GM23338 (cell line): ENCODE results near the gene SRGAP1. TPM values are rescaled to one million over a fixed set of nuclear protein-coding genes. Genes with fewer than 3 reads are reported as not detected.

Experiments used
- ATAC-seq: fragments of 200-7000 bp; cut with Tn5 transposase; 3 replicates; pipeline ENCODE4 v1.9.1; 2020
- DNase-seq: peaks from one replicate; pipeline ENCODE4 v3.0.0-alpha.2; 2015; ENCODE audit warnings: low spot score
- H2AFZ ChIP-seq: fragments of 200-600 bp; sonication (generic); 2 replicates; pipeline ENCODE4 v1.8.0; 2016; ENCODE audit warnings: antibody characterized with exemption, mild to moderate bottlenecking, moderate library complexity
- H3F3A ChIP-seq: fragments of 200-600 bp; sonication (generic); replicated peaks from 2 replicates; pipeline ENCODE4 v1.8.0; 2017; ENCODE audit warnings: antibody characterized with exemption, mixed run types, low read depth
- H3K27ac ChIP-seq: fragments of 200-600 bp; sonication (generic); 2 replicates; pipeline ENCODE4 v1.6.1; 2016; ENCODE audit warnings: low read depth
- H3K27me3 ChIP-seq: fragments of 200-600 bp; sonication (generic); 2 replicates; pipeline ENCODE4 v1.8.0; 2016; ENCODE audit warnings: mild to moderate bottlenecking, mixed run types, moderate library complexity; ENCODE audit not compliant: insufficient read depth
- H3K36me3 ChIP-seq: fragments of 200-600 bp; sonication (generic); 2 replicates; pipeline ENCODE4 v1.8.0; 2016; ENCODE audit warnings: mild to moderate bottlenecking; ENCODE audit not compliant: insufficient read depth
- H3K4me1 ChIP-seq: fragments of 200-600 bp; sonication (generic); 2 replicates; pipeline ENCODE4 v1.8.0; 2016; ENCODE audit warnings: mild to moderate bottlenecking, moderate library complexity; ENCODE audit not compliant: insufficient read depth
- H3K4me2 ChIP-seq: fragments of 200-600 bp; sonication (generic); 2 replicates; pipeline ENCODE4 v1.7.1; 2017; ENCODE audit warnings: mixed run types
- H3K4me3 ChIP-seq: fragments of 200-600 bp; sonication (generic); 2 replicates; pipeline ENCODE4 v1.6.1; 2016; ENCODE audit warnings: mixed run types
- H3K79me2 ChIP-seq: fragments of 200-600 bp; sonication (generic); replicated peaks from 2 replicates; pipeline ENCODE4 v1.8.0; 2017; ENCODE audit warnings: mild to moderate bottlenecking; ENCODE audit not compliant: insufficient read depth
- H3K9me2 ChIP-seq: fragments of 200-600 bp; sonication (generic); 2 replicates; pipeline ENCODE4 v1.8.0; 2017; ENCODE audit not compliant: insufficient read depth
- H4K20me1 ChIP-seq: fragments of 200-600 bp; sonication (generic); replicated peaks from 2 replicates; pipeline ENCODE4 v1.8.0; 2017; ENCODE audit warnings: mild to moderate bottlenecking; ENCODE audit not compliant: insufficient read depth
- H3K27ac Mint-ChIP-seq: 2 replicates; pipeline ENCODE4 v1.8.0; 2020; ENCODE audit warnings: inconsistent platforms, mild to moderate bottlenecking, moderate library complexity, mixed read lengths
- H3K27me3 Mint-ChIP-seq: 3 replicates; pipeline ENCODE4 v1.8.0; 2022; ENCODE audit warnings: low read depth, mild to moderate bottlenecking, moderate library complexity, mixed read lengths, inconsistent platforms; ENCODE audit not compliant: insufficient read depth, poor library complexity
- H3K36me3 Mint-ChIP-seq: 3 replicates; pipeline ENCODE4 v1.8.0; 2021; ENCODE audit warnings: low read depth, mild to moderate bottlenecking, inconsistent platforms, moderate library complexity, mixed read lengths
- H3K4me1 Mint-ChIP-seq: 3 replicates; pipeline ENCODE4 v1.8.0; 2020; ENCODE audit warnings: mild to moderate bottlenecking, inconsistent platforms, mixed read lengths
- H3K4me3 Mint-ChIP-seq: 3 replicates; pipeline ENCODE4 v1.8.0; 2021; ENCODE audit warnings: moderate library complexity, mild to moderate bottlenecking, inconsistent platforms, mixed read lengths
- H3K9me3 Mint-ChIP-seq: 3 replicates; pipeline ENCODE4 v1.8.0; 2020; ENCODE audit warnings: moderate library complexity, mild to moderate bottlenecking, inconsistent platforms, mixed read lengths
- CREB1 ChIP-seq: fragments of 250-450 bp; sonication (Bioruptor Pico); IDR thresholded peaks from 2 replicates; pipeline ENCODE4 v1.5.0; 2020; ENCODE audit warnings: low read depth, mild to moderate bottlenecking, moderate library complexity
- EZH2 ChIP-seq: fragments of 200-600 bp; sonication (generic); IDR thresholded peaks from one replicate; pipeline ENCODE4 v1.8.0; 2017; ENCODE audit warnings: antibody characterized with exemption, mild to moderate bottlenecking, low read depth; ENCODE audit not compliant: unreplicated experiment
- EZH2phosphoT487 ChIP-seq: fragments of 200-600 bp; sonication (generic); IDR thresholded peaks from one replicate; pipeline ENCODE4 v1.8.1; 2018; ENCODE audit warnings: antibody characterized with exemption; ENCODE audit not compliant: unreplicated experiment
- JUNB ChIP-seq: IDR thresholded peaks from one replicate; pipeline ENCODE4 v1.6.1; 2016; ENCODE audit warnings: antibody characterized with exemption; ENCODE audit not compliant: unreplicated experiment
- NANOG ChIP-seq: IDR thresholded peaks from 2 replicates; pipeline ENCODE4 v1.6.1; 2016; ENCODE audit warnings: antibody characterized with exemption, borderline replicate concordance
- REST ChIP-seq: IDR thresholded peaks from one replicate; pipeline ENCODE4 v1.6.1; 2018; ENCODE audit warnings: antibody characterized with exemption; ENCODE audit not compliant: unreplicated experiment
- ZNF114 ChIP-seq: fragments of 250-450 bp; sonication (Bioruptor Pico); IDR thresholded peaks from 2 replicates; pipeline ENCODE4 v1.5.0; 2020; ENCODE audit warnings: mild to moderate bottlenecking, moderate library complexity
- ZNF331 ChIP-seq: fragments of 250-450 bp; sonication (Bioruptor Pico); IDR thresholded peaks from 2 replicates; pipeline ENCODE4 v1.5.0; 2020; ENCODE audit warnings: low read depth, mild to moderate bottlenecking, moderate library complexity
- ZNF462 ChIP-seq: fragments of 250-450 bp; sonication (Bioruptor Pico); IDR thresholded peaks from 2 replicates; pipeline ENCODE4 v1.5.0; 2020; ENCODE audit warnings: mild to moderate bottlenecking, moderate library complexity
- polyA plus RNA-seq: library from polyadenylated mRNA; unstranded; fragments of >200 nt; fragmentation: Nextera tagmentation; extraction: Ambion mirVana; gene quantifications from 2 replicates; pipeline ENCODE4 v1.2.1, GENCODE V29; 2016
- total RNA-seq: library from RNA; depleted of rRNA; stranded (reverse); fragments of >200 nt; shearing (Covaris generic); gene quantifications from 2 replicates; pipeline ENCODE4 v1.2.3, GENCODE V29; 2014

The SRGAP1 gene
- total and polyA plus RNA-seq, 2 experiments from 2014 or later, result 6.1 to 8.1 TPM

DNA sequence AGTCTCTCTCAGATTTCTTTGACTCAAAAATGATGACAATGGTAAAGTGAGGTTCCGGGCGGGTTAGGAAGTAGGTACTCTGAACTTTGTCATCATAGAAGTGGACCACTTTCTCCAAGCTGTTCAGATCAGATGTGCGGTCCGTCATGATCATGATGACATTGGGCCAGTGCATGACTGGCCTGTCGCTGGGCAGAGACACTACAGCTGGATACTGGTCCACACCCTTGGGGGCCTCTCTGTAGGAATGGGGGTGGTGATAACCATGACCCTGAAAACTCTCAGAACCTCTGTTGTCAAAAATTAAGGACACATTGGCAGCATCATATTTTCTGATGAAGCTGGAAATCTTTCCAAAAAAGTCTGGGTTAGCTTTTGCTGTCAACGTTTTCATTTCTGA is 349.4 kb downstream of the SRGAP1 start:
- H3K4me1 ChIP-seq, result no peaks in the 10 kb centered on the region
- no peak overlapping the region for H3K27ac ChIP-seq
- no peak overlapping the region for H3K4me3 ChIP-seq
- no peak overlapping the region for H3K4me2 ChIP-seq
- no peaks in the 10 kb centered on the region for H3K36me3 ChIP-seq
- Mint-ChIP-seq H3K27me3 (peaks cover 2% of the 10 kb centered on the region), H3K4me1 (no peaks in the 10 kb centered on the region), H3K36me3 (peaks cover 22% of the 10 kb centered on the region), H3K9me3 (no peaks in the 10 kb centered on the region; the same call in 2 of the 3 replicates), H3K4me3 (no peak overlapping the region), H3K27ac (no peak overlapping the region)
- DNase-seq (no peak), ATAC-seq (no peak)
- H2AFZ ChIP-seq, result no peak overlapping the region
- H3K79me2 ChIP-seq, result no peaks in the 10 kb centered on the region
- H3K27me3 ChIP-seq, result no peaks in the 10 kb centered on the region
- H3K9me2 ChIP-seq, result no peaks in the 10 kb centered on the region
- no peak for TF ChIP-seq EZH2
- no peak for TF ChIP-seq NANOG
- no peak for TF ChIP-seq REST
- TF ChIP-seq ZNF331 (CRISPR knock-in tag), result no peak
- TF ChIP-seq EZH2phosphoT487, result no peak
- no peak for TF ChIP-seq ZNF114 (CRISPR knock-in tag)
- TF ChIP-seq CREB1 (CRISPR knock-in tag), result no peak
- no peak for TF ChIP-seq ZNF462
- no peak for TF ChIP-seq JUNB
- no peaks in the 10 kb centered on the region for H4K20me1 ChIP-seq
- no peaks in the 10 kb centered on the region for H3F3A ChIP-seq
